ENCODE measurements around the gene ARID5B.
A peak's percentile ranks its signal among the peaks of the same experiment; 100 is the strongest.

The ARID5B gene

GRCh38 chr10:61991166-61991565, 89.7 kb downstream of the ARID5B start:
- no peak for DNase-seq (ENCODE audit: low read depth)

GRCh38 chr10:61992059-61992460, 90.6 kb downstream of the ARID5B start:
- no peak for DNase-seq (ENCODE audit: low read depth)

GRCh38 chr10:61992671-61993668, 91.5 kb downstream of the ARID5B start:
- DNase-seq (ENCODE audit: low read depth): peak; percentile 31

GRCh38 chr10:61993711-61994401, 92.4 kb downstream of the ARID5B start:
- no peak for DNase-seq (ENCODE audit: low read depth)

- DNase-seq (ENCODE audit: low read depth): no peak
Observed at GRCh38 chr10:61994405-61995219, 93.1 kb downstream of the ARID5B start.

- DNase-seq (ENCODE audit: low read depth): no peak
Observed at GRCh38 chr10:61995220-61995503, 93.7 kb downstream of the ARID5B start.

GRCh38 chr10:61998937-61999336, 97.4 kb downstream of the ARID5B start:
- DNase-seq (ENCODE audit: low read depth): no peak

- DNase-seq (ENCODE audit: low read depth): no peak
Observed at GRCh38 chr10:62000037-62000603, 98.6 kb downstream of the ARID5B start.

- DNase-seq (ENCODE audit: low read depth): no peak
Observed at GRCh38 chr10:62000726-62001125, 99.2 kb downstream of the ARID5B start.

- DNase-seq (ENCODE audit: low read depth): no peak
Observed at GRCh38 chr10:62001898-62002297, 100.4 kb downstream of the ARID5B start.

GRCh38 chr10:62002753-62003152, 101.3 kb downstream of the ARID5B start:
- DNase-seq (ENCODE audit: low read depth): no peak

GRCh38 chr10:62004042-62004441, 102.5 kb downstream of the ARID5B start:
- DNase-seq (ENCODE audit: low read depth): no peak

GRCh38 chr10:62005281-62005680, 103.8 kb downstream of the ARID5B start:
- no peak for DNase-seq (ENCODE audit: low read depth)

GRCh38 chr10:62005687-62006086, 104.2 kb downstream of the ARID5B start:
- no peak for DNase-seq (ENCODE audit: low read depth)

- DNase-seq (ENCODE audit: low read depth): no peak
Observed at GRCh38 chr10:62007145-62007544, 105.6 kb downstream of the ARID5B start.

GRCh38 chr10:62008196-62008595, 106.7 kb downstream of the ARID5B start:
- DNase-seq (ENCODE audit: low read depth): no peak

GRCh38 chr10:62008946-62009345, 107.4 kb downstream of the ARID5B start:
- no peak for DNase-seq (ENCODE audit: low read depth)

GRCh38 chr10:62010366-62010765, 108.9 kb downstream of the ARID5B start:
- no peak for DNase-seq (ENCODE audit: low read depth)

- no peak for DNase-seq (ENCODE audit: low read depth)
Observed at GRCh38 chr10:62011558-62011957, 110.1 kb downstream of the ARID5B start.

- DNase-seq (ENCODE audit: low read depth): no peak
Observed at GRCh38 chr10:62012318-62012717, 110.8 kb downstream of the ARID5B start.

- no peak for DNase-seq (ENCODE audit: low read depth)
Observed at GRCh38 chr10:62014510-62014909, 113.0 kb downstream of the ARID5B start.

- DNase-seq (ENCODE audit: low read depth): no peak
Observed at GRCh38 chr10:62015994-62016393, 114.5 kb downstream of the ARID5B start.
